ENCODE measurements around the gene ABTB1. TPM values are rescaled to one million over a fixed set of nuclear protein-coding genes. Genes with fewer than 3 reads are reported as not detected.
A peak's percentile ranks its signal among the peaks of the same experiment; 100 is the strongest.
"Not testable (repeated sequence)": the region's sequence is repeated elsewhere in the genome, so short reads cannot be mapped to it uniquely, and the experiment has no call there.

ABTB1 gene
- total RNA-seq, 1 experiment from 2014 or later: 1.9 TPM

DNA sequence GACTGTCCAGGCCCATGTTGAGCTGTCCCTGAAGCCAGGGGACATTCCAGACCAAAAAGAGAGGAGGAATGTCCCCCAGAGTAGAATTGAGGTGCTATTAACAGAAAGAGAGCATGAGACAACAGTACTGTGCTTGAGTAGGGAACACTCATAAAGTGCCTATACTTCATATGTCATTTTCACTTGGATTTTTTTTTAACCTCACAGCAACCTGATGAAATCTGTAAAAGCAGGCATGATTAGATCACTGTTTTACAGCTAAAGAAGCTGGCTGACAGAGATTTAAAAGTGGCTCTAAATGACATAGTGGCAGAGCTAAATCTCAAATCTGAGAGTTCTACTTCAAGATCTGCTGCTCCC lies 24.9 kb upstream of the ABTB1 start:
- no peak for DNase-seq (ENCODE audit: low spot score)

DNA sequence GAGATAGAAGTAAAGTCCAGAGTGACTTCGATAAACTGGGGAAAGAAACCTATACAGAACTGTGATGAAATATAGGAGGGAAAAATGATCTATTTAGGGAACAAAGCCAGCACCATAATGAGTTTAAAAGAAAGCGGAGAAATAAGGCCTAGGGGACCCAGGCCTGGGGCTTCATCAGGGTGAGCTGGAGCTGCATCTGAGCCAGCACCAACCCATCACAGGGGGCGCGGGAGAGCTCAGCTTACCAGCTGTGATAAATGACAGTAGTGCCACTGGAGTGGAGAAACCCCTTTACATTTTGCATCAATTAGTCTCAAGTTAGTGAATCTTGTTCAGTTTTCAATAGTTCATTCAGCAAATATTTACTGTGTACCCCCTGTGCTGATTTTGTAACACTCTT lies 22.5 kb upstream of the ABTB1 start:
- DNase-seq (ENCODE audit: low spot score): no peak

DNA sequence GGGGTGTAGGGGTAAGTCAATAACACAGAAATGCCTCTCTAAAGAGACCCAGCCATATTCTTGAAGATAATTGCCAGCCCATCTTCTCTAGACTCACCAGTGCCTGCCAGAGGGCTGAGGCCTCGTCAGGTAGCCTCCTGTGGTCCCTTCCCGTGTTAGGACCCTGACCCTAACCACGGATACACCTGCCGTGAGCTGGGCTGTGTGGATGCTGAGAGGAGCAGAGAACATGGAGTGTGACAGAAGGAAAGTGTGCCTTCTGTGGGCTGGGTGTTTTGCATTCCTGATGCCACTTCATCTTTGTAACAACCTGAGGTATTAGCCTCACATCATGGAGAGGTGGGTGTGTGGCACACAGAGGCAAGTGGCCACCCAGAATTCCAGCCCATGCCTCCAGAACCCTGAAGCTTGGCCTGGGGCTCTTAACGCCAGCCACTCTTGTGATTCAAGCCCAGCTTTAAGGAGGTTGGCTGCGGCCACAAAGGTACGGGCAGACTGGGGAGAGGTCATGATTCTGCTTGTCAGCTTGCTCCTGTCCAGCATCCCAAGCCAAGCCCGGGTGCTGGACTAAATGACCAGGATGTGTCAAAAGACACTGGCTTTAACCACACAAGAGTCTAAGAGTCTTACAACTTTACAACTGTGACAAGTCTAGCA lies 21.1 kb upstream of the ABTB1 start:
- DNase-seq (ENCODE audit: low spot score): no peak

DNA sequence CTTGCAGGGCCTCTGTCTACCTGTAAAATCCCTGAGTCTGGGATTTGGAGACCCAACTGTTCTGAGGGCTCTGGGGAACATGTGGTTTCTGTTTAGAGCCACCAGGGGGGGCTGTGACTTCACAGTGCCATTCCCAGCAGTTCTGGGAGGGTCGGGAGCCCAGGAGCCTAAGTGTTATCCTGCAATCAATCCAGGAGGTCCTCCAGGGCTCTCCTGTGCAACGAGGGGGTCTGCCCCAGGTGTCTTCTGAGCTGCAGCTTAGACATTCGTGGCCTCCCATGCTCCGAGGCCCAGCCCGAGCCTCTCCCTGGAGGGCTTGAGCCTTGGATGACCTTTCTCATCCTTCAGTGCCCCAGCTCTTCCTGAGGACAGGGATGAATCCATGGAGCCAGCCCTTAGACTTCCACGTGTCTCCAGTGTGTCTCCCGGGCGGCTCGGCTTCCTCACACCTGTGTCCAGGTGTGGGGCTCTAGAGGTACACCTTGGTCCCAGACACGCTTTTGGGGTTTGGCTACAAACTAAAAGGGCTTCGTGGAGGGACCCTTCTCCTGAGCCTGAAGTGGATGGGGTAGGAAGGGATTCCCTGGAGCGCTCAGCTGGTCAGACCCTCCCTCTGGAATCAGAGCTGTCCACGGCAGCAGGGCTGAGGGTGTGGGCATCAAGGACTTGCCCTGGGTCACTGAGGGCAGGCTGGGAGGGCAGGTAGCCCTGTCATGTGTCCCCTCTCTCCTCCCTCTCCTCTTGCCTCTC lies 20.3 kb upstream of the ABTB1 start:
- DNase-seq (ENCODE audit: low spot score): peak; percentile 58

DNA sequence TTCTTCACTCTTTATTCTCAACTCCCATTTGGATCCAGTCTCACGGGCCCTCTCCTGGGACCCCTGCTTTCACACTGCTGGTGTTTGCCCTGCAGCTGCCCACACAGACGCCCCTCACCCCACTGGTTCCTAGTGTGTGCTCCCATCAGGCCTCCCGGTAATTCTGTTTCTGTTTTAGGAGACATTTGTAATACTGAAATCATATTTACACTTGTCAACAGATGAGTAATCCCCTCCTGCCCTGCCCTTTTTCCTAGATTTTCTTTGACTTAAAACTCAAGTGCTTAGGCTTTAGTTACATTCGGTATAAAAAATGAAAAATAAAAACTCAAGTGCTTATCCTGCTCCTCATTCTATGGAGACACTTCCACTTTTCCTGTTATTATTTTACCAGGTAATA lies 18.4 kb upstream of the ABTB1 start:
- DNase-seq (ENCODE audit: low spot score): no peak

DNA sequence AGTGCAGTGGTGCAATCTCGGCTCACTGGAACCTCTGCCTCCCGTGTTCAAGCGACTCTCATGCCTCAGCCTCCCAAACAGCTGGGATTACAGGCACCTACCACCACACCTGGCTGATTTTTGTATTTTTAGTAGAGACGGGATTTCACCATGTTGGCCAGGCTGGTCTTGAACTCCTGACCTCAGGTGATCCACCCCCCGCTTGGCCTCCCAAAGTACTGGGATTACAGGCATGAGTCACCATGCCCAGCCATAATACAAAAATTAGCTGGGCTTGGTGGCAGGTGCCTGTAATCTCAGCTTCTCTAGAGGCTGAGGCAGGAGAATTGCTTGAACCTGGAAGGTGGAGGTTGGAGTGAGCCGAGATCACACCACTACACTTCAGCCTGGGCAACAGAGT lies 17.8 kb upstream of the ABTB1 start:
- not testable (repeated sequence) for DNase-seq (ENCODE audit: low spot score)

DNA sequence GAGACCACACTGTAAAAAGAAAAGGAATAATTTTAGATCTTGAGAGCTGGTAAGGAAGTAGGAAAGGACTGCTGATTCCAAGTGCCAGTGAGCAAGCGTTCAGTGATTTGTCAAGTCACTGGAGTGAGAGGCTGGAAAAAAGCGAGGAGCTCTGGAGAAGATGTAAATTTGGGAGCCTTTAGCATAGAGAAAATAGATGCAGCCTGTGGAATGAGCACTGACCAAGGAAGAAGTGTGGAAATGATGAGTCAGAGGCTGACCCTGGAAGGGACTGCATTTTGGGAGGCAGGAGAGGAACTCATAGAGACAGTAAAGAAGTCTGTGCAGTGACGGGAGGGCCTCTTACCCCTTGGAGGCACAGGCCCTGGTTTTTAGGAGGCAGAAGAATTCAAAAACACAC lies 17.1 kb upstream of the ABTB1 start:
- peak; percentile 59 for DNase-seq (ENCODE audit: low spot score)

DNA sequence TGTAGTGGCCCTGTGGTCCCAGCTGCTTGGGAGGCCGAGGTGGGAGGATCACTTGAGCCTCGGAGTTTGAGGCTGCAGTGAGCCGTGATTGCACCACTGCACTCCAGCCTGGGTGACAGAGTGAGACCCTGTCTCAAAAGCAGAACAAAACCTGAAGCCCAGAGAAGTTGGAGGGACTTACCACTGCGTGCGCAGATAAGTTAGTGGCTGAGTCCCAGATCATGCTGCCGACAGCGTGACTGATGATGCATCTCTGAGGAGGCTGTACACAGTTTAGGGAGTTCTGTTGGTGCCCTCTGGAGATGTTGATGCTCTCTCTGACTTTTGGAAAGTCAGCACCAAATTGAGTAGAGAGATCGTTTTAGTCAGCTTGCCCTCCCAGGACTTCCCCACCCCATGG lies 15.8 kb upstream of the ABTB1 start:
- no peak for DNase-seq (ENCODE audit: low spot score)

DNA sequence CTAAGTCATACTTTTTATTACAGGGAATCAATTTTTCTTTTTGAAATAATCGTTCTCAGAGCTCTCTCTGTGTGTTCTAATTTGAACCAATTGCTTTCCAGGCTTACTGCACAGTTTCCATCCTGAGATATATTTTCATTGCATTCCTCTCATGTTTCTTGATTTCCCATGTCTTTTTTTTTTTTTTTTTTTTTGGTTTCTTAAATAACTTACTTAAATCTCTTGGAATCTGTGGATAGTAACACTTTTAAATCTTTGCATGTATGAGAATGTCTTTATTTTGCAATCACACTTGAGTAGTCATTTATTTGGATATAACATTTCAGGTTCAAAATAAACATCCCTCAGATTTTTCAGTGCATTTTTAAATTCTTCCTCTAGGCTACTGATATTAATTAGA lies 14.5 kb upstream of the ABTB1 start:
- no peak for DNase-seq (ENCODE audit: low spot score)

DNA sequence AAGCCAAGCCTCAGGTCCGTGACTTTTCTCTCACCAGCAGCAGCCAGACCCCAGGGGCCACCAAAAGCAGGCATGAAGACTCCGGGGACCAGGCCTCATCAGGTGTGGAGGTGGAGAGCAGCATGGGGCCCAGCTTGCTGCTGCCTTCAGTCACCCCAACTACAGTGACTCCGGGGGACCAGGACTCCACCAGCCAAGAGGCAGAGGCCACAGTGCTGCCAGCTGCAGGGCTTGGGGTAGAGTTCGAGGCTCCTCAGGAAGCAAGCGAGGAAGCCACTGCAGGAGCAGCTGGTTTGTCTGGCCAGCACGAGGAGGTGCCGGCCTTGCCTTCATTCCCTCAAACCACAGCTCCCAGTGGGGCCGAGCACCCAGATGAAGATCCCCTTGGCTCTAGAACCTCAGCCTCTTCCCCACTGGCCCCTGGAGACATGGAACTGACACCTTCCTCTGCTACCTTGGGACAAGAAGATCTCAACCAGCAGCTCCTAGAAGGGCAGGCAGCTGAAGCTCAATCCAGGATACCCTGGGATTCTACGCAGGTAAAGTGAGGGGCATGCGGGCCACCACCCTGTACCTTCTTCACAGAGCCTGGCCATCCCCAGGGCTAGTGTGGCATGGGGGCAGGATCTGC lies 12.0 kb upstream of the ABTB1 start:
- DNase-seq (ENCODE audit: low spot score): no peak

DNA sequence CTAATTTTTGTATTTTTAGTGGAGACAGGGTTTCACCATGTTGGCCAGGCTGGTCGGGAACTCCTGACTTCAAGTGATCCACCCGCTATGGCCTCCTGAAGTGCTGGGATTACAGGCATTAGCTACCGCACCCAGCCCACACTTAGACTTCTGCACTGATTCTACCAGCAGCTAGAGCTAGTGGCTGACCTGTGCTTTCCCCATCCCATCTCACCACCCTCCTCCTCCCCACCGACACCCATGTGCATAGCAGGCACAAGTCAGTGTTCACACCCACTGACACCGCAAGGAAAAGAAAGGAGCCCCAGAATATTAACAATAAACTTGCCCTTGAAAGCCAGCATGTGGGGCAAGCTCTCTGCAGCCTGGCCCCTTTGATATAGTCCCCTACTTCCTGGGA lies 11.2 kb upstream of the ABTB1 start:
- no peak for DNase-seq (ENCODE audit: low spot score)

DNA sequence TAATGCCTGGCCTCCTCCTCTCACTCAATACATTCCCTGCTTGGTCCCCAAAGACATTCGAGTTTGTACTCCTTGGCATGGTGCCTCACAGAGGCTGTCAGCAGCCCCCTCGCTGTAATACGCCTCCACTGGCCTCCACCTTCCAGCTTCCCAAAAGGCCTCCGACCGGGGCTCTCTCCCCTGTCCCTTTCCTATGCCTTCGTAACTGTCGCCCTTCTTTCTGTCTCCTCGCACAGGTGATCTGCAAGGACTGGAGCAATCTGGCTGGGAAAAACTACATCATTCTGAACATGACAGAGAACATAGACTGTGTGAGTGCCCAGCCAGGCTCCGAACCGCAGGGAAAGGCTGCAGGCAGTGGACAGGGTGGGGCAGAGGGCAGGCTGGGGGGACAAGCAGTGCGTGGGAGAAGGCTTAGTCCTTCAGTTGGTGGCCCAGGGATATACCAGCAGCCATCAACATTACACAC lies 10.7 kb upstream of the ABTB1 start:
- no peak for DNase-seq (ENCODE audit: low spot score)

DNA sequence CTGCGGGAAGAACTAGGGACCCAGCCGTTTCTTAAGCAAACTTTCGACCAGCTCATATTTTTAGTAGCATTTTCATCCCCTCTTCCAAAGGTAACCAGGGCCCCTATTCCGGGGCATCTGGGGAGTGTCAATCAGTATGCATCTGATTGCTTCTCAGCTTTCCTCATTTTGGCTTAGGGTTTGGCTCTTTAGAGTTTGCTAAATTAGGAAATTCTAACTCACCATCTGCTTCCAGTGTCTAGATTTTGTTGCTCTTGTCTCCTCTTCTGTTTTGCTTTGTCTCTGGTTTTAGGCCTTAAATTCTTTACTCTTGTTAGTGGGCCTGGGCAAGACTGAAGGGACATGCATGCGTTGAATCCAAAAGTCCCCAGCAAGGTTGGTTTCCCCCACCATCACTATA lies 9.6 kb upstream of the ABTB1 start:
- no peak for DNase-seq (ENCODE audit: low spot score)

DNA sequence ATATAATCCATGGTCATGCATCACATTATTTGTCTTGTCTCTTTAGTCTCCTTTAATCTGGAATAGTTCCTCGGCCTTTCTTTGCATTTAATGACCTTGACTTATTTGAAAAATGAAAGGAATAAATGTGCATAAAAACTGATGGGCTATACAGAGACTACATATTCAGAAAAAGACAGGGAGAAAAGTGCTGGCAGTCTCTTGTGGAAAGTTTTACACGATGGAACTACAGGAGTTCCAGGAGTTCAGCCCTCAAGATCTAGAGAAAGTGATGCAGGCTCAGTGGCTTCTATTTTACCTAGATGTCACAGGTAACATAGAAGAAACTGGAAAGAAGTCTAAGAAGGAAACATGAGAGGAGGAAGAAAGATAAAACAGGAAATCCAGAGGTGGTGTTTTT lies 7.6 kb upstream of the ABTB1 start:
- no peak for DNase-seq (ENCODE audit: low spot score)

DNA sequence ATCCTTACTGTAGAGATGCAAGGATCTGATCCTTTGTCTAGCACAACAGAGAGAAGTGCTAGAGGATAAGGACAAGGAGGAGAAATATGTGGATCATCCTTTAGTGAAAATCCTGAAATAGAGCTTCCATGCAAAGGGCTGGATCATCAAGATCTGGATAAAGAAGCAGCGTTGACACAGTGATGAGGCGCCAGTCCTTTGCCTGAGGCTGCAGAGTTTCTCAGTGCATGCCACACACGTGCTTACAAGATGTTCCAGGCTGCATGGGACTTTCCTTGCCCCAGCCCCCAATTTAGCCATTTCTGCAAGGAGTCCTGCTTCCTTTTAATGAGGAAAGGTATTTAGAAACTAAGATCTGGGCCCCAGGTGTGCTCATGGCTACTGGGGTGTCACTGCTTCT lies 7.2 kb upstream of the ABTB1 start:
- no peak for DNase-seq (ENCODE audit: low spot score)

DNA sequence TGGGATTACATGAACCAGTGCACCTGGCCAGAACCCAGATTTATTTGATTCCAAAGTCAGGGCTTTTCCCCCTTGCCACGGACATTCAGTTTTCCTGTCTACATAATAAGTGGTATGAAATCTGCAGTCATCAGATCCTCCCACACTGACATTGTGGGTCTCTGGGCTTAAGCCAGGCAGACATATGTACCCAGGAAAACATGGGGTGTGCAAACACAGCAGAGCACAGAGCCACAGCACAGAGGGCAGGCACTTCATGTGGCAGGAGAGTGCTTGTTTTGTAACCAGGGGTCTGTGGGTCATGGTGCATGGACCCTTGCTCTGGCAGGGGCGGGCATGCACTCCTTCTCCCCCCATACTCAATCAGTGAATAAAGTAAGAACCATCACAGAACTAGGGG lies 6.1 kb upstream of the ABTB1 start:
- DNase-seq (ENCODE audit: low spot score): no peak

DNA sequence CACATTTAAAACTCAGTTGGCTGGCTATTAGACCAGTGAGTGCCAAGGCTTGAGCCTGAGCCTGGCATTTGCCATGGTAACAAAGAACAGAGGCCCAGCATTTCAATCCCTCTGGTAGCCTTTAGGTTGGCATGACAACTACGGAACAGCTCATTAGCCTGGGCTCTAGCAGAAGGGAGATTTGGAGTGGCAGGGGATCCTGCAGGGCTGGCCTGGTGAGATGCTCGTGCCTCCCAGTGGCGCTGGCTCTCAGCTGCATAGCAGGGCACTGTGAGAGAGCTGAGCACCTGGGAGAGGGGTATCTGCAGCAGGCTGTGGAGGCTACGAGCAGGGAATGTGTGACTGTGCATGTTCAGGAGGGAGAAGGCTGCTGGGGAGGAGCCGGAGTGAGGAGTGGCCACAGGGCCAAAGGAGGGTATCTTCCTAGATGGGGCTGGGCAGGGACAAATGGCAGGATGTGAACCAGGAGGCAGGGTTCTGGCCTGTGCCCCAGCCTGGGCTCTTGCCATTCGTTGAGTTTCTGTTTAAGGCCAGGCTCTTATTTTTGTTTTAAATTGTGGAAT lies 5.6 kb upstream of the ABTB1 start:
- no peak for DNase-seq (ENCODE audit: low spot score)

DNA sequence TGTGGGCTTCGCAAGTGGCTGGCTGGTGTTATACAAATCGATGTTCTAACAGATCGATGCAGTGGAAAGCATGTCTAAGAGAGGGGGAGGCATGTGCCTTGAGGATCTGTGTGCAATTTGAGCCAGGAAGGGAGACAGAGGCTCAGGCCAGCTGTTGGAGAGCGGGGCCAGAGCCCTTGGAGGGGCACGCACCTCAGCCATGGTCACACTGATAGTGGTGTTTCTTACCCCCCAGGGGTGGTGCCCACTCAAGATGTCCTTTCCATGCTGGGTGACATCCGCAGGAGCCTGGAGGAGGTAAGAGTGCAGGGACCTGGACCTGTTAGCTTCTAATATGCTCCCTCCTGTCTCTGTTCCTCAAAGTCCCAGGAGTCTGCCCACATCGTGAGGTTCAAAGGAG lies 3.8 kb upstream of the ABTB1 start:
- DNase-seq (ENCODE audit: low spot score): no peak

DNA sequence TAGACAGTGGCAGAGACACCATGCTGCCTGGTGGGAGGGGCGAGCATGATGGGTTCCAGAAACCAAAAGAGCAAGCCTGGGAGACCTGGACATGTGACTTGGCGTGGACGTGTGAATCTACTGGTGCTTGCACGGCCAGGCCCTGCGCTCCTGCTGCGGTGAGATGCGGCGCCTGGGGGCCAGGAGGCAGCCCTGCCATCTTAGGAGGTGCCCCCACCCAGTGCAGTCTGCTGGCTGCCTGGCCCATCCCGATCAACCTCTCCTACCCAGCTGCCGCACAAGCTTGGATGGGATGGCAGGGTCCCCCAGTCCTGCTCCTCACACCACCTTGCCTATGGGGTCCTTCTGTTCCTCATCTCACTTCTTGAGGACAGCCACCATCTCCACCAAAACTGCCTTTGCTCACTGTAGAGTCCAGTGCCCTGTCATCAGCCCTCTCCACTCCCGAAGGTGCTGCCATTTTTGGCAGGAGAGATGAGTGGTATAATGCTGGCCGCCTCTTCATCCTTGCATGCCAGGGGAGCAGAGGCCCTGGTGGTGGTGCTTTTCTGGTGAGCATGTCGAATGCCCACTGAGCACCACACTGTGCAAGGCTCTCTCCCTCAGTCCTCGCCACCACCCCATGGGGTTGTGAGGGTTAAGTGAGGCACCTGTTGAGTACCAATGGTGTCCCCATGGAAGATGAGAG lies 3.1 kb upstream of the ABTB1 start:
- DNase-seq (ENCODE audit: low spot score): no peak

DNA sequence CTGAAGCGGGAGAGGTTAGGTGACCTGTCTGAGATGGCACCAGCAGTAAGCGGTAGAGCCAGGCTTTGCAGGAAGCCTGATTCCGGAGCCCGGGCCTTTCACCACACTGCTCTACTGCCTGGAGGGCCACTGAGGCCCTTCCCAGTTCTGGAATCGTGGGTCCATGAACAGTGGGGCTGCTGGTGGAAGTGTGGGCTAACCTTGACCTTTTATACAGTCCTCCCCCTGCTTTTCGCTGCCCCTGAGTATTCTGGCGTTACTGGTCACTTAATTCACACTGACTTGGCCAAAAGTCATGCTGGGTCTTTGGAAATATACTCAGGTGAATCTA lies 2.6 kb upstream of the ABTB1 start:
- no peak for DNase-seq (ENCODE audit: low spot score)

DNA sequence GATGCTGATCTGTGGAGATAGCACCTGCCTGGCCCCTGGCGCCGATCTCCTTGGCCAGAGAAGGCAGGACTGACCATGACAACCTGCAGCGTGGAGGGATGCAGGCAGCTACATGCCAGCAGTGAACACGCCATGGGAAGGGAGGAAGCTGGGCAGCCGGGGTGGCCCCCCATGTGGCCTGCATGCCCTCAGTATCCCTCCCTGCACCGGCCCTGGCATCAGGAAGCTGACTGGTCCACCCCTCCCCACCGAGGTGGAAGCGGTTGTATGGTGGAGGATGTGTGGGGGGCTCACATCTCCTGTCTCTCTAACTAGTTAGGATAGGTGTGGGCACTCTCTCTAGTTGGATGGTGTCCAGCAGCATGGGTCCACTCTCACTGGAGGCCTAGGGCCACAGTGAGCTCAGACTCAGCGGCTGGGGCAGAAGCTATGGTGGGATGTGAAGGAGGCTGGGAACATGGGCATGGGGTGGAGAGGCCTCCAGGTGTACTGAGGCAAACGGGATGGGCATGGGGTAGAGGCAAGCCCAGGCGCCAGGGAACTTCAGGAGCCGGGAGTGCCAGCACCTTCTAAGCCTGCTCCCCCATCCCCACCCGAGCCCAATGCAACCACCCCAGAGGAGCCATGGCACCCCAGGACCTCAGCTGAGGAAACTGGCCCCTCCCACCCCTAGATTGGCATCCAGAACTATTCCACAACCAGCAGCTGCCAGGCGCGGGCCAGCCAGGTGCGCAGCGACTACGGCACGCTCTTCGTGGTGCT lies 1.8 kb upstream of the ABTB1 start:
- DNase-seq (ENCODE audit: low spot score): no peak

Measured in A172 (cell line).